Measurements from ENCODE around the gene MAFG. TPM values are rescaled to one million over a fixed set of nuclear protein-coding genes. Genes with fewer than 3 reads are reported as not detected.
A peak's percentile ranks its signal among the peaks of the same experiment; 100 is the strongest.

MAFG gene
- total and polyA plus RNA-seq, 2 of the 13 experiments (the other 11 are each of a cell fraction or from before 2014, with no cell fraction given), result 14.5 to 20.0 TPM

DNA sequence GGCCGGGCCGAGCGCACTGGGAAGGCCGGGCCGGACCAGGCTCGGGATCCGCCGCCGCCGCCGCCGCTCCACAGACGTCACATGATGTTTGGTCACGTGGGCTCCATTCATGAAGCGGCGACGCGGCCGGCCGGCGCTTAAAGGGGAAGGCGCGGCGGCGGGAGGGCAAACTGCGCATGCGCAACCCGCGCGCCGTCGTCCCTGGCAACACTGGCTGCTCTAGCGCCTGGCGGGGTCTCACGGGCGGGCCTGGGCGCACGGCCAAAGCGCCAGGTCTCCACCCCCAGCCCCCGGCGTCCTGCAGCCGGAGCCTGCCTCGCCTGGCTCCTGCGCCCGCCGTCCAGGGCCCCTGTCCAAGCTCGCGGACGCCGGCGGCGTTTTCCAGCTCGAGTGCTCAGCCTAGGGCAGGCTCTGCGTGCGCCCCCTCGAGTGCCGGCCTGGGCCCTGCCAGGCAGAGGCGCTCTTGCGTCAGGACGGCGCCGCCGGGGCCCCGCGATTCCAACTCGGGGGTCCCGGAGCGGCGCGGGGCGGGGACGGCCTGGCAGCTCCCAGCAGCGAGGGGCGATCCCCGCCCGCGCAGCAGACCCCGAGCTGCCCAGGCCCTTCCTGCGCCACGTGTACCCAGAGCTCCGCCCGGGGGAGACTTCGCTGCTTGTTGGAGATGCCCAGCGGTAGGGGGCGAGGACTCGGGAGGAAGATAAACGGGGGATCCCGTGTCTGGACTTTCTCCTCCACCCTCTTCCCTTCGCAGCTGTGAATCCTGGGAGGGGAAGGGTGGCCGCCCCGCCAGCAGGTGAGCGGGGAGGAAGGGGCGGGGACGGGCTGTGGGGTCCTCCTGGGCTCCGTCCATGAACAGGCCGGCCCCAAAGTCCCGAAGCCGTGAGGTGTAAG, at the start of gene MAFG (continued):
- TF ChIP-seq, protein P1, sequence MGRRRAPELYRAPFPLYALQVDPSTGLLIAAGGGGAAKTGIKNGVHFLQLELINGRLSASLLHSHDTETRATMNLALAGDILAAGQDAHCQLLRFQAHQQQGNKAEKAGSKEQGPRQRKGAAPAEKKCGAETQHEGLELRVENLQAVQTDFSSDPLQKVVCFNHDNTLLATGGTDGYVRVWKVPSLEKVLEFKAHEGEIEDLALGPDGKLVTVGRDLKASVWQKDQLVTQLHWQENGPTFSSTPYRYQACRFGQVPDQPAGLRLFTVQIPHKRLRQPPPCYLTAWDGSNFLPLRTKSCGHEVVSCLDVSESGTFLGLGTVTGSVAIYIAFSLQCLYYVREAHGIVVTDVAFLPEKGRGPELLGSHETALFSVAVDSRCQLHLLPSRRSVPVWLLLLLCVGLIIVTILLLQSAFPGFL (CRISPR knock-in tag; IDR thresholded peaks at IDR 0.05), result no peak
- TF ChIP-seq ZNF3 (CRISPR knock-in tag; IDR thresholded peaks at IDR 0.05), result no peak
- TF ChIP-seq, protein P2, sequence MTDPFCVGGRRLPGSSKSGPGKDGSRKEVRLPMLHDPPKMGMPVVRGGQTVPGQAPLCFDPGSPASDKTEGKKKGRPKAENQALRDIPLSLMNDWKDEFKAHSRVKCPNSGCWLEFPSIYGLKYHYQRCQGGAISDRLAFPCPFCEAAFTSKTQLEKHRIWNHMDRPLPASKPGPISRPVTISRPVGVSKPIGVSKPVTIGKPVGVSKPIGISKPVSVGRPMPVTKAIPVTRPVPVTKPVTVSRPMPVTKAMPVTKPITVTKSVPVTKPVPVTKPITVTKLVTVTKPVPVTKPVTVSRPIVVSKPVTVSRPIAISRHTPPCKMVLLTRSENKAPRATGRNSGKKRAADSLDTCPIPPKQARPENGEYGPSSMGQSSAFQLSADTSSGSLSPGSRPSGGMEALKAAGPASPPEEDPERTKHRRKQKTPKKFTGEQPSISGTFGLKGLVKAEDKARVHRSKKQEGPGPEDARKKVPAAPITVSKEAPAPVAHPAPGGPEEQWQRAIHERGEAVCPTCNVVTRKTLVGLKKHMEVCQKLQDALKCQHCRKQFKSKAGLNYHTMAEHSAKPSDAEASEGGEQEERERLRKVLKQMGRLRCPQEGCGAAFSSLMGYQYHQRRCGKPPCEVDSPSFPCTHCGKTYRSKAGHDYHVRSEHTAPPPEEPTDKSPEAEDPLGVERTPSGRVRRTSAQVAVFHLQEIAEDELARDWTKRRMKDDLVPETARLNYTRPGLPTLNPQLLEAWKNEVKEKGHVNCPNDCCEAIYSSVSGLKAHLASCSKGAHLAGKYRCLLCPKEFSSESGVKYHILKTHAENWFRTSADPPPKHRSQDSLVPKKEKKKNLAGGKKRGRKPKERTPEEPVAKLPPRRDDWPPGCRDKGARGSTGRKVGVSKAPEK (CRISPR knock-in tag; IDR thresholded peaks at IDR 0.05; ENCODE audit: borderline replicate concordance), result no peak
- TF ChIP-seq ZNF766 (CRISPR knock-in tag; IDR thresholded peaks at IDR 0.05; ENCODE audit: borderline replicate concordance), result peak; percentile 92
- no peak; the same call in 1 of the 2 replicates for TF ChIP-seq ELF3 (CRISPR knock-in tag; IDR thresholded peaks at IDR 0.05)
- TF ChIP-seq RBM22 (optimal IDR thresholded peaks at IDR 0.05; ENCODE audit: low read length), result peak; percentile 43
- peak; percentile 54; the same call in 1 of the 2 replicates for TF ChIP-seq PPARG (CRISPR knock-in tag; conservative IDR thresholded peaks at IDR 0.05)
- TF ChIP-seq, protein P3, sequence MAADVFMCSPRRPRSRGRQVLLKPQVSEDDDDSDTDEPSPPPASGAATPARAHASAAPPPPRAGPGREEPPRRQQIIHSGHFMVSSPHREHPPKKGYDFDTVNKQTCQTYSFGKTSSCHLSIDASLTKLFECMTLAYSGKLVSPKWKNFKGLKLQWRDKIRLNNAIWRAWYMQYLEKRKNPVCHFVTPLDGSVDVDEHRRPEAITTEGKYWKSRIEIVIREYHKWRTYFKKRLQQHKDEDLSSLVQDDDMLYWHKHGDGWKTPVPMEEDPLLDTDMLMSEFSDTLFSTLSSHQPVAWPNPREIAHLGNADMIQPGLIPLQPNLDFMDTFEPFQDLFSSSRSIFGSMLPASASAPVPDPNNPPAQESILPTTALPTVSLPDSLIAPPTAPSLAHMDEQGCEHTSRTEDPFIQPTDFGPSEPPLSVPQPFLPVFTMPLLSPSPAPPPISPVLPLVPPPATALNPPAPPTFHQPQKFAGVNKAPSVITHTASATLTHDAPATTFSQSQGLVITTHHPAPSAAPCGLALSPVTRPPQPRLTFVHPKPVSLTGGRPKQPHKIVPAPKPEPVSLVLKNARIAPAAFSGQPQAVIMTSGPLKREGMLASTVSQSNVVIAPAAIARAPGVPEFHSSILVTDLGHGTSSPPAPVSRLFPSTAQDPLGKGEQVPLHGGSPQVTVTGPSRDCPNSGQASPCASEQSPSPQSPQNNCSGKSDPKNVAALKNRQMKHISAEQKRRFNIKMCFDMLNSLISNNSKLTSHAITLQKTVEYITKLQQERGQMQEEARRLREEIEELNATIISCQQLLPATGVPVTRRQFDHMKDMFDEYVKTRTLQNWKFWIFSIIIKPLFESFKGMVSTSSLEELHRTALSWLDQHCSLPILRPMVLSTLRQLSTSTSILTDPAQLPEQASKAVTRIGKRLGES (CRISPR knock-in tag; IDR thresholded peaks at IDR 0.05; ENCODE audit: borderline replicate concordance), result no peak
- peak; percentile 19; the same call in 1 of the 2 replicates for TF ChIP-seq ZNF446 (CRISPR knock-in tag; IDR thresholded peaks at IDR 0.05)
- TF ChIP-seq NPAS2 (CRISPR knock-in tag; IDR thresholded peaks at IDR 0.05; ENCODE audit: borderline replicate concordance), result no peak
- no peak for TF ChIP-seq ZFP36L2 (CRISPR knock-in tag; IDR thresholded peaks at IDR 0.05)
- TF ChIP-seq ZNF589 (CRISPR knock-in tag; conservative IDR thresholded peaks at IDR 0.05), result no peak; the same call in 1 of the 2 replicates
- no peak for TF ChIP-seq ZNF558 (CRISPR knock-in tag; IDR thresholded peaks at IDR 0.05; ENCODE audit: borderline replicate concordance)
- TF ChIP-seq, protein P4, sequence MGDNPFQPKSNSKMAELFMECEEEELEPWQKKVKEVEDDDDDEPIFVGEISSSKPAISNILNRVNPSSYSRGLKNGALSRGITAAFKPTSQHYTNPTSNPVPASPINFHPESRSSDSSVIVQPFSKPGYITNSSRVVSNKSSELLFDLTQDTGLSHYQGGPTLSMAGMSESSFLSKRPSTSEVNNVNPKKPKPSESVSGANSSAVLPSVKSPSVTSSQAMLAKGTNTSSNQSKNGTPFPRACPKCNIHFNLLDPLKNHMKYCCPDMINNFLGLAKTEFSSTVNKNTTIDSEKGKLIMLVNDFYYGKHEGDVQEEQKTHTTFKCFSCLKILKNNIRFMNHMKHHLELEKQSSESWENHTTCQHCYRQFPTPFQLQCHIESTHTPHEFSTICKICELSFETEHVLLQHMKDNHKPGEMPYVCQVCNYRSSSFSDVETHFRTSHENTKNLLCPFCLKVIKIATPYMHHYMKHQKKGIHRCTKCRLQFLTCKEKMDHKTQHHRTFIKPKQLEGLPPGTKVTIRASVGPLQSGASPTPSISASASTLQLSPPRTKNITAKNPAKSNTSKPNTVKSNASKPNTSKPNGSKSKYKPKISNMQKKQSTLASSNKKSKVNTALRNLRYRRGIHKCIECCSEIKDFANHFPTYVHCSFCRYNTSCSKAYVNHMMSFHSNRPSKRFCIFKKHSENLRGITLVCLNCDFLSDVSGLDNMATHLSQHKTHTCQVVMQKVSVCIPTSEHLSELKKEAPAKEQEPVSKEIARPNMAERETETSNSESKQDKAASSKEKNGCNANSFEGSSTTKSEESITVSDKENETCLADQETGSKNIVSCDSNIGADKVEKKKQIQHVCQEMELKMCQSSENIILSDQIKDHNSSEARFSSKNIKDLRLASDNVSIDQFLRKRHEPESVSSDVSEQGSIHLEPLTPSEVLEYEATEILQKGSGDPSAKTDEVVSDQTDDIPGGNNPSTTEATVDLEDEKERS (CRISPR knock-in tag; IDR thresholded peaks at IDR 0.05), result no peak
- TF ChIP-seq TP53 (CRISPR knock-in tag; conservative IDR thresholded peaks at IDR 0.05), result no peak
- no peak for TF ChIP-seq FOXP1 (IDR thresholded peaks at IDR 0.05)
- TF ChIP-seq FOXP1 (CRISPR knock-in tag; IDR thresholded peaks at IDR 0.05), result no peak

All from HepG2 (cell line).